Testis (tissue), 3 donors: Measurements from ENCODE around the gene RNF19B. TPM values are rescaled to one million over a fixed set of nuclear protein-coding genes. Genes with fewer than 3 reads are reported as not detected.

Experiments used
- DNase-seq: peaks from one replicate; pipeline ENCODE4 v3.0.0-alpha.2; 2019
- H3K27ac ChIP-seq, 2 donors: fragments of 200-600 bp; sonication (generic); one replicate each; pipeline ENCODE4 v1.5.1; 2019
- H3K27me3 ChIP-seq: fragments of 200-600 bp; sonication (generic); one replicate; pipeline ENCODE4 v1.5.1; 2019
- H3K36me3 ChIP-seq: fragments of 200-600 bp; sonication (generic); one replicate; pipeline ENCODE4 v1.5.1; 2017; ENCODE audit warnings: low read depth; ENCODE audit errors: missing control alignments
- H3K4me1 ChIP-seq: fragments of 200-600 bp; sonication (generic); one replicate; pipeline ENCODE4 v1.5.1; 2019
- H3K4me3 ChIP-seq, 2 donors: fragments of 200-600 bp; sonication (generic); one replicate each; pipeline ENCODE4 v1.5.1; 2017 to 2019
- H3K9me3 ChIP-seq: fragments of 200-600 bp; sonication (generic); one replicate; pipeline ENCODE4 v1.5.1; 2017
- POLR2A ChIP-seq: fragments of 450-650 bp; IDR thresholded peaks from one replicate; pipeline ENCODE4 v1.6.1; 2017; ENCODE audit warnings: antibody characterized with exemption, mild to moderate bottlenecking, moderate library complexity
- WGBS, 2 donors: methylation state at CpG; one replicate each; pipeline ENCODE4 v1.1.5; 2018; 5-methylcytosine and 5-hydroxymethylcytosine counted together
- intact Hi-C: fragments of 100-400 bp; cut with DNase I; formaldehyde crosslinking; loops from one replicate; pipeline ENCODE4 v1.15.1; 2023; ENCODE audit warnings: low total_unique reads
- polyA plus RNA-seq: library from polyadenylated mRNA; stranded (reverse); fragments of 350-450 nt; fragmentation: Illumina TruSeq; extraction: RNeasy Lipid Tissue Mini Kit (QIAGEN cat#74804); gene quantifications from one replicate; pipeline ENCODE4 v1.2.3, GENCODE V29; 2014; ENCODE audit warnings: low read depth, low replicate concordance; ENCODE audit not compliant: insufficient read depth
- total RNA-seq, 2 donors: library from RNA; depleted of rRNA; stranded (reverse); fragments of >200 nt; gene quantifications; one replicate each; pipeline ENCODE4 v1.2.3, GENCODE V29; 2016
- TF ChIP-seq, protein P1 (sequence below), 3 experiments: fragments of 450-650 bp in 2 of 3; fragments of 200-600 bp in 1 of 3; sonication (generic) in 1 of 3; IDR thresholded peaks; one replicate each; pipeline ENCODE4 v1.5.1; 2016 to 2019; ENCODE audit warnings: antibody characterized with exemption in 3 of 3, mild to moderate bottlenecking in 2 of 3, moderate library complexity in 1 of 3

The RNF19B gene
- total and polyA plus RNA-seq, 3 donors from 2014 or later: 140 to 225 (median 141) TPM

DNA sequence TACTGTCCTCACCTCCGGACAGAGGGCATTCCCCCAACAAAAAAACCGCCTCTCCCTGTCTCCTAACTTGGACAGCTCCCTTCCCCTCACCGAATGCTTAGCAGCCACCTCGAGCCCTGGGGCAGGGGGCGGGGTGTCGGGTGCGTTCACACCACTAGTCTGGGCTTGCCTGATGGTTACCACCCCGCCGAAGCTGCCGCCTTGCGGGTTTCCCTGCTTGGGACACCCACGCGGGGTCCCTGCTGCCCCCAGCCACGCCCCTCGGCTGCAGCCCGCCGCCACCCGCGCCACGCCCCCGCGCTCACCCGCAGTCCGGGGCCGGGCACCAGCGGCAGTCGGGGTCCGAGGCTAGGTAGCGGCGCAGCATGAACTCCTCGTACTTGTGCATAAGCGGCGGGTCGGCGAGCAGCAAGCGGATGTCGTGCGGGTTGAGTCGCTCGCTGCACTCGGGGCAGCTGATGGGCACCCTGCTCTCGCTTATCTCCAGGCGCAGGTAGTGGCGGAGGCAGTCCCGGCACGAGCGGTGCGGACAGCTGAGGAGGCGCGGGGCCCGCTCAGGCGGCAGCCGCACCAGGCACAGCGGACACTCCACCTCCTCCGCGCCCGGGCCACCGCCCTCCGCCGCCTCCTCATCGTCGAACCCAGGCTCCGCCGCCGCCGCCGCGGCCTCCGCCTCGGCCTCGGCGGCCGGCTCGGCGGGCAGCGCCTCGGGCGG is 706 bp downstream of the RNF19B start:
- H3K4me1 ChIP-seq: peaks cover 28% of the 10 kb centered on the region
- 0 to 1% methylated on average over 10 to 23 of the region's 78 CpGs for WGBS, 2 donors
- DNase-seq: peak; percentile 47

DNA sequence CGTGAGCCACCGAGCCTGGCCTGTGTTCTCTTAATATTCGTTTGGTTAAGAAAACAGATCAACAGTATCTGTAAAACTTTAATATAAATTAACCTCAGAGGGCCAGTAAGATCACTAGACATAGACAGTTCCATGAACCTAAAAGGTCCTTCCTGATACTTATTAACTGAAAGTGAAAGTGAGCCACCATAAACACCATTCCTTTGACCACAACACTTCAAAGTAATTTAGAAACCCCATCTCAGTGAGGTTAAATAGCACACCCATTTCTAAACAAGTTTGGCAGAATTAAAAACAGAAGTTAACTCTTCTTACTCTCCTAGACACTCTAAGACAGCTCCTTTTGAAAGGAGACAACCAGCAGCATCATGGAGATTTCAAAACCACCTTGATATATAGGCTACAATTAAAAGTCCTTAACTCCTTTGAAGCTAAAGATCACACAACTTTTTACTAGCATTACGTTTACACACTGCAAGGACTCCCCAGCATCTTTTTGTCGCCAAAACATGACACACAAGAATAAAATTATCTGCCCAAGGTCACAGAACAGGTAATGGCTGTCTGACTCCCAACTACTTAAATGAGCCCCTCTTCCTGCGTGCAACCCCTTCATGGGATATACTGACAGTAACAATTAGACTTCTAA is 2.2 kb downstream of the RNF19B start:
- Histone ChIP-seq H3K4me3 (peak overlapping the region; percentile 80 to 87), H3K27me3 (no peaks in the 10 kb centered on the region), H3K9me3 (no peaks in the 10 kb centered on the region), H3K36me3 (no peaks in the 10 kb centered on the region), H3K27ac (peak overlapping the region; percentile 9 to 47), H3K4me1 (peaks cover 31% of the 10 kb centered on the region)
- 31 to 33% methylated on average over 6 of the region's 6 CpGs for WGBS, 2 donors
- TF ChIP-seq, protein P1, sequence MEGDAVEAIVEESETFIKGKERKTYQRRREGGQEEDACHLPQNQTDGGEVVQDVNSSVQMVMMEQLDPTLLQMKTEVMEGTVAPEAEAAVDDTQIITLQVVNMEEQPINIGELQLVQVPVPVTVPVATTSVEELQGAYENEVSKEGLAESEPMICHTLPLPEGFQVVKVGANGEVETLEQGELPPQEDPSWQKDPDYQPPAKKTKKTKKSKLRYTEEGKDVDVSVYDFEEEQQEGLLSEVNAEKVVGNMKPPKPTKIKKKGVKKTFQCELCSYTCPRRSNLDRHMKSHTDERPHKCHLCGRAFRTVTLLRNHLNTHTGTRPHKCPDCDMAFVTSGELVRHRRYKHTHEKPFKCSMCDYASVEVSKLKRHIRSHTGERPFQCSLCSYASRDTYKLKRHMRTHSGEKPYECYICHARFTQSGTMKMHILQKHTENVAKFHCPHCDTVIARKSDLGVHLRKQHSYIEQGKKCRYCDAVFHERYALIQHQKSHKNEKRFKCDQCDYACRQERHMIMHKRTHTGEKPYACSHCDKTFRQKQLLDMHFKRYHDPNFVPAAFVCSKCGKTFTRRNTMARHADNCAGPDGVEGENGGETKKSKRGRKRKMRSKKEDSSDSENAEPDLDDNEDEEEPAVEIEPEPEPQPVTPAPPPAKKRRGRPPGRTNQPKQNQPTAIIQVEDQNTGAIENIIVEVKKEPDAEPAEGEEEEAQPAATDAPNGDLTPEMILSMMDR (IDR thresholded peaks at IDR 0.05): no peak
- TF ChIP-seq POLR2A: no peak
- intact Hi-C loops: no loop called here
- DNase-seq: no peak

More for the DNA sequence above, 706 bp downstream of the RNF19B start:
- TF ChIP-seq POLR2A: no peak
- TF ChIP-seq, protein P1 (IDR thresholded peaks at IDR 0.05): no peak
- H3K27me3 ChIP-seq: no peaks in the 10 kb centered on the region
- intact Hi-C loops: no loop called here
- H3K27ac ChIP-seq: peak overlapping the region; percentile 70 to 85
- no peaks in the 10 kb centered on the region for H3K9me3 ChIP-seq
- H3K36me3 ChIP-seq: no peaks in the 10 kb centered on the region
- peak overlapping the region; percentile 80 to 87 for H3K4me3 ChIP-seq

DNA sequence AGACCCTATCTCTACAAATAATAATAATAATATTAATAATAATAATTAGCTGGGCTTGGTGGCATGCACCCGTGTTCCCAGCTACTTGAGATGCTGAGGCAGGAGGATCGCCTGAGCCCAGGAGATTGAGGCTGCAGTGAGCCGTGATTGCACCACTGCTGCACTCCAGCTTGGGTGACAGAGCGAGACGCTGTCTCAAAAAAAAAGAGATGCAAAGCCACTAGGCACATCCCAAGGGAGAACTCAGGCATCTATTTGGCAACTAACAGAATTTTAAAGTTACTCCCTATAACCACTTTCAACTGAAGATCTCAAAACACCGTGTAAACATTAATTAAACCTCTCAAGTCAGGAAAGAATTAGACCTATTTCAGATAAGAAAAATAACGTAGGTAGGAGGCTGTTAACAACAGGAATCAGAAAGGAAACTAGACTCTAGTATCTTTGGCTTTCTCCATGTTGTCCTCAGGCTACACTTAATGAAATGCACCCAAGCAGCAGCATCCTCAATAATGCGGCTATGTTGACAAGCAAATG is 3.7 kb downstream of the RNF19B start:
- 53 to 60% methylated on average over 8 of the region's 8 CpGs for WGBS, 2 donors
- DNase-seq: no peak
- peak overlapping the region in 1 of 2 donors; percentile 9 for H3K27ac ChIP-seq

DNA sequence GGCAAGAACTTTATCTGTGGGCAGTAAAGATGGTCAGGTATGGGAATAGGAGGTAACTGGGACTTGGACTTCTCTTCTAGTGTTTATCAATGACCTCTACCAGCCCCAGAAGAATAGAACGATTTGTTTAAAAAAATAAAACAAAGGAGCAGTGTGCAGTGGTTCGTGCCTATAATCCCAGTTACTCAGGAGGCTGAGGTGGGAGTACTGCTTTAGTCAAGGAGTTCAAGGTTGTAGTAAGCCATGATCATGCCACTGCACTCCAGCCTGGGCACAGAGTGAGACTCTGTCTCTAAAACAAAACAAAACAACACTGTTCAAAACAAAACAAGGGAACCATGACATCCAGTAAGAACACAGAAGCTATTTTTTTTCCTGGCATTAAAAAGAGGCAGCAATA is 4.3 kb downstream of the RNF19B start:
- Histone ChIP-seq H3K4me1 (peaks cover 27% of the 10 kb centered on the region), H3K9me3 (no peaks in the 10 kb centered on the region), H3K27ac (peak overlapping the region; percentile 9 to 42), H3K4me3 (no peak overlapping the region), H3K27me3 (no peaks in the 10 kb centered on the region), H3K36me3 (no peaks in the 10 kb centered on the region)
- no peak for TF ChIP-seq POLR2A
- TF ChIP-seq, protein P1 (IDR thresholded peaks at IDR 0.05): no peak
- intact Hi-C loops: no loop called here
- WGBS, 2 donors: 34 to 47% methylated on average over 2 of the region's 2 CpGs
- DNase-seq: peak; percentile 72

More for the DNA sequence above, 3.7 kb downstream of the RNF19B start:
- intact Hi-C loops: no loop called here
- Histone ChIP-seq H3K4me1 (peaks cover 31% of the 10 kb centered on the region), H3K4me3 (no peak overlapping the region), H3K27me3 (no peaks in the 10 kb centered on the region), H3K36me3 (no peaks in the 10 kb centered on the region), H3K9me3 (no peaks in the 10 kb centered on the region)
- TF ChIP-seq POLR2A: no peak

DNA sequence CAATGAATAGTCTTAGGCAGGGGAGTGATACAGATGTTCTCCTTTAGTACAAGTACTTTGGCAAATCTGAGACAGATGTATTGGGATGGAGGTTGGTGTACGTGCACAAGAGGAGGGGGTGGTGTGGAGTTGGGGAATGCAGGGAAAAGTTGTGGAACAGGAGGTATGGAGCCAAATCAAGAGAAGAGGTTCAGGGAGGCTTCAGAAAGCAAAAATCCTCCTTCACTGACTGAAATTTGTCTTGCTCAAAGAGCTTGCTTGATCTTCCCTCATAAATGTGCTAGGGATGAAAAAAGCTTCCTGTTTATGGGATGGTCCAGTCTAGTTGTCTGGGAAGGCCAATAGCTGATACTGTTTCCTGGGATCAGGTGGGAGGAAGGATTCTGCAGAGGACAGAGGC is 5.8 kb downstream of the RNF19B start:
- no peak for TF ChIP-seq POLR2A
- TF ChIP-seq, protein P1 (IDR thresholded peaks at IDR 0.05): no peak
- intact Hi-C loops: no loop called here
- peak overlapping the region in 1 of 2 donors; percentile 15 for H3K27ac ChIP-seq
- peaks cover 24% of the 10 kb centered on the region for H3K4me1 ChIP-seq
- H3K4me3 ChIP-seq: no peak overlapping the region
- 68 to 75% methylated on average over 1 of the region's 1 CpG for WGBS, 2 donors
- no peaks in the 10 kb centered on the region for H3K27me3 ChIP-seq
- H3K9me3 ChIP-seq: no peaks in the 10 kb centered on the region
- peak; percentile 49 for DNase-seq
- H3K36me3 ChIP-seq: no peaks in the 10 kb centered on the region
